Measurements from ENCODE around the gene ULK2.
"Not testable (repeated sequence)": the region's sequence is repeated elsewhere in the genome, so short reads cannot be mapped to it uniquely, and the experiment has no call there.

Gene ULK2

DNA sequence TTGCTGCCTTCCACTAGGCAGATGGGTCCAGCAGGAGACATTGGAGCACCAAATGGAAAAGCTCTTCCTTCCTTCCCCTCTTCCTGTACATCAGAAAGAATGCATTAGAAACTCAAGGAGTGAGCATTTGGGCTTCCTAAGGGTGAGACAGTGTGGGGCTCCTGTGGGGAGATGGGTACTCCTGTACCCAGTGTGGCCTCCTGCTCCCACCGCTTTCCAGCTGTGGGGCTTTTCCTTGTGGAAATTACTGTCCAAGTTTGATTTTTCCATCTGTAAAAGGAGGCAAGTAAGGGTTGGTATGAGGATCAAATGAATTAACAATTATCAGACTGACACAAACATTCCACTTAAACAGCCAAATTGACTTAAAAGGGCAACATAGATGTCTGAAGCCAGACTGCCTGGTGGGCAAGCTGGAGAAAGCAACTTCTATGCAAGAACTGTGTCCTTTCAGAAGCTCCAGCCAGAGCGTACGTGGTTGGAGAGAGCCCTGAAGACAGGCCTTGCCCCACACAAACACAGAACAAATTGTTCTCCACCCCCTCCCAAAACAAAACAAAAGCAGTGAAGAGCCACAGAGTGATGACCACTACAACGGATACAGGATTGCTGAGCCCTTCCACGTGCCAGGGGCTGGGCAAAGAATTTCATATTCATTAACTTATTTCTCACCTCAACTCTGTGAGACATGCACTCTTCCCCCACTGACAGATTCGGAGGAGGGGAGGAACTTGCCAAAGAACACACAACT lies 96.6 kb downstream of the ULK2 start:
- no peak for TF ChIP-seq CTCF (IDR thresholded peaks at IDR 0.05; ENCODE audit: borderline replicate concordance, control extremely low read depth, extremely low read depth, insufficient read depth, missing control alignments)
- in situ Hi-C loops (cut with MboI; ENCODE audit: low sequenced_read_pairs, unreplicated experiment), result no loop called here
- DNase-seq (ENCODE audit: low spot score), result no peak

- TF ChIP-seq CTCF (IDR thresholded peaks at IDR 0.05; ENCODE audit: borderline replicate concordance, control extremely low read depth, extremely low read depth, insufficient read depth, missing control alignments), result no peak
- in situ Hi-C loops (cut with MboI; ENCODE audit: low sequenced_read_pairs, unreplicated experiment), result loop anchor here (10.0 kb wide), 1 partner anchor 405 kb away; the partner anchor contains the start of gene B9D1
- DNase-seq (ENCODE audit: low spot score), result no peak
Measured at GRCh38 chr17:19769946-19770652, 97.6 kb downstream of the ULK2 start.

DNA sequence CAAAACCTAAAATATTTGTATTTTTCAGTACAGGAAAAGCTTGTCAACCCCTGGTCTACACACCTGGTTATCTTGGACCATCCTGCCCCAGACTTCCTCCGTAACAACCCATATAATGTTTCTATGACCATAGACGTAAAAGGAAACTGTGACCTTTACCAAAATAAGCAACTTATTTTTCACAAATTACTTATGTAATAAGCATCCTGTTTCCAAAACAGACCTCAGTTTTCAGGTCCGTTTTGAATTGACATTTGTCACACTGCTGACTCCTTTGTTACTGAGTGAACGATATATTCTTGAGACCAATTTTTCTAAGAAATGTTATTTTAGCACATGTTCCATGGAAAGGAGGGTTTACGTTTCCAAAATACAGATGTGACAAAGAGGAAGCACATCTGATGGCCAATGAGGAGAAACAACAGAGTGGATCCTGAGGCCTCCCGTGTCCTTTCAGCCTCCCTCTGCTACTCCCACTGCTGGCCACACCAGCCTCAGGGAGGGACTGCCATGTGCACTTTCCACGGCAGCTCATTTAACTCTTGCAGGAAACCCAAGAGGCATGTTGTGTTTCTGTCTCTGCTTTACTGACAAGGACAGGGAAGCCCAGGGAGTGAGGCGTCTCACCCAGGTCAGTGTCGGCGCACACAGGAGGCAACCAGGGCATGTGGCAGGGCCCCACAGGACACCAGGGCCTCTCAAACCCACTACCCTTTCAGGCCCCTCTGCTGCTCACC lies 99.5 kb downstream of the ULK2 start:
- in situ Hi-C loops (cut with MboI; ENCODE audit: low sequenced_read_pairs, unreplicated experiment), result loop anchor here (10.0 kb wide), 1 partner anchor 403 kb away; the partner anchor contains the start of gene B9D1
- TF ChIP-seq CTCF (IDR thresholded peaks at IDR 0.05; ENCODE audit: borderline replicate concordance, control extremely low read depth, extremely low read depth, insufficient read depth, missing control alignments), result no peak
- peak; percentile 58 for DNase-seq (ENCODE audit: low spot score)

GRCh38 chr17:19766421-19767270 lies 101.1 kb downstream of the ULK2 start:
- DNase-seq (ENCODE audit: low spot score), result peak; percentile 89
- in situ Hi-C loops (cut with MboI; ENCODE audit: low sequenced_read_pairs, unreplicated experiment), result loop anchor here (10.0 kb wide), 1 partner anchor 402 kb away; the partner anchor contains the start of gene B9D1
- TF ChIP-seq CTCF (IDR thresholded peaks at IDR 0.05; ENCODE audit: borderline replicate concordance, control extremely low read depth, extremely low read depth, insufficient read depth, missing control alignments), result peak; percentile 99

- no peak for TF ChIP-seq CTCF (IDR thresholded peaks at IDR 0.05; ENCODE audit: borderline replicate concordance, control extremely low read depth, extremely low read depth, insufficient read depth, missing control alignments)
- in situ Hi-C loops (cut with MboI; ENCODE audit: low sequenced_read_pairs, unreplicated experiment), result loop anchor here (10.0 kb wide), 1 partner anchor 401 kb away; the partner anchor contains the start of gene B9D1
- DNase-seq (ENCODE audit: low spot score), result peak; percentile 10
Measured at GRCh38 chr17:19766016-19766415, 101.7 kb downstream of the ULK2 start.

DNA sequence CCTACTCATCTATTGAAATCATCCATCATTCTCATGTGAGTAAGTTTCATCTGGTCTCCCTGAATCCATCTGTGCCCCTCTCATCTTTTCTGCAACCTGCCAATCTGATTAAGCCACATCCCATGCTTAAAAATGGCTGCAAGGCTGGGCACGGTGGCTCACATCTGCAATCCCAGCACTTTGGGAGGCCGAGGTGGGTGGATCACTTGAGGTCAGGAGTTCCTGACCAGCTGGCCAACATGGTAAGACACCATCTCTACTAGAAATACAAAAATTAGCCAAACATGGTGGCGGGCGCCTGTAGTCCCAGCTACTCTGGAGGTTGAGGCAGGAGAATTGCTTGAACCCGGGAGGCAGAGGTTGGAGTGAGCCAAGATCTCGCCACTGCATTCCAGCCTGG lies 103.7 kb downstream of the ULK2 start:
- in situ Hi-C loops (cut with MboI; ENCODE audit: low sequenced_read_pairs, unreplicated experiment), result loop anchor here (5.0 to 10.0 kb wide), 2 partner anchors 247 to 399 kb away; partner anchors contain the start of gene B9D1
- not testable (repeated sequence) for DNase-seq (ENCODE audit: low spot score)

All from GM13976 (cell line).